Testis (tissue), 3 donors: ENCODE measurements around the gene PKD2L2. TPM values are rescaled to one million over a fixed set of nuclear protein-coding genes. Genes with fewer than 3 reads are reported as not detected.

Experiments
- DNase-seq: peaks from one replicate; pipeline ENCODE4 v3.0.0-alpha.2; 2019
- H3K27ac ChIP-seq, 2 donors: fragments of 200-600 bp; sonication (generic); one replicate each; pipeline ENCODE4 v1.5.1; 2019
- H3K27me3 ChIP-seq: fragments of 200-600 bp; sonication (generic); one replicate; pipeline ENCODE4 v1.5.1; 2019
- H3K36me3 ChIP-seq: fragments of 200-600 bp; sonication (generic); one replicate; pipeline ENCODE4 v1.5.1; 2017; ENCODE audit warnings: low read depth; ENCODE audit errors: missing control alignments
- H3K4me1 ChIP-seq: fragments of 200-600 bp; sonication (generic); one replicate; pipeline ENCODE4 v1.5.1; 2019
- H3K4me3 ChIP-seq, 2 donors: fragments of 200-600 bp; sonication (generic); one replicate each; pipeline ENCODE4 v1.5.1; 2017 to 2019
- H3K9me3 ChIP-seq: fragments of 200-600 bp; sonication (generic); one replicate; pipeline ENCODE4 v1.5.1; 2017
- POLR2A ChIP-seq: fragments of 450-650 bp; IDR thresholded peaks from one replicate; pipeline ENCODE4 v1.6.1; 2017; ENCODE audit warnings: antibody characterized with exemption, mild to moderate bottlenecking, moderate library complexity
- WGBS, 2 donors: methylation state at CpG; one replicate each; pipeline ENCODE4 v1.1.5; 2018; 5-methylcytosine and 5-hydroxymethylcytosine counted together
- intact Hi-C: fragments of 100-400 bp; cut with DNase I; formaldehyde crosslinking; loops from one replicate; pipeline ENCODE4 v1.15.1; 2023; ENCODE audit warnings: low total_unique reads
- polyA plus RNA-seq: library from polyadenylated mRNA; stranded (reverse); fragments of 350-450 nt; fragmentation: Illumina TruSeq; extraction: RNeasy Lipid Tissue Mini Kit (QIAGEN cat#74804); gene quantifications from one replicate; pipeline ENCODE4 v1.2.3, GENCODE V29; 2014; ENCODE audit warnings: low read depth, low replicate concordance; ENCODE audit not compliant: insufficient read depth
- total RNA-seq, 2 donors: library from RNA; depleted of rRNA; stranded (reverse); fragments of >200 nt; gene quantifications; one replicate each; pipeline ENCODE4 v1.2.3, GENCODE V29; 2016
- TF ChIP-seq, protein P1 (sequence below), 3 experiments: fragments of 450-650 bp in 2 of 3; fragments of 200-600 bp in 1 of 3; sonication (generic) in 1 of 3; IDR thresholded peaks; one replicate each; pipeline ENCODE4 v1.5.1; 2016 to 2019; ENCODE audit warnings: antibody characterized with exemption in 3 of 3, mild to moderate bottlenecking in 2 of 3, moderate library complexity in 1 of 3

PKD2L2 gene
- total and polyA plus RNA-seq, 3 donors from 2014 or later: 2.0 to 23.4 (median 7.4) TPM

DNA sequence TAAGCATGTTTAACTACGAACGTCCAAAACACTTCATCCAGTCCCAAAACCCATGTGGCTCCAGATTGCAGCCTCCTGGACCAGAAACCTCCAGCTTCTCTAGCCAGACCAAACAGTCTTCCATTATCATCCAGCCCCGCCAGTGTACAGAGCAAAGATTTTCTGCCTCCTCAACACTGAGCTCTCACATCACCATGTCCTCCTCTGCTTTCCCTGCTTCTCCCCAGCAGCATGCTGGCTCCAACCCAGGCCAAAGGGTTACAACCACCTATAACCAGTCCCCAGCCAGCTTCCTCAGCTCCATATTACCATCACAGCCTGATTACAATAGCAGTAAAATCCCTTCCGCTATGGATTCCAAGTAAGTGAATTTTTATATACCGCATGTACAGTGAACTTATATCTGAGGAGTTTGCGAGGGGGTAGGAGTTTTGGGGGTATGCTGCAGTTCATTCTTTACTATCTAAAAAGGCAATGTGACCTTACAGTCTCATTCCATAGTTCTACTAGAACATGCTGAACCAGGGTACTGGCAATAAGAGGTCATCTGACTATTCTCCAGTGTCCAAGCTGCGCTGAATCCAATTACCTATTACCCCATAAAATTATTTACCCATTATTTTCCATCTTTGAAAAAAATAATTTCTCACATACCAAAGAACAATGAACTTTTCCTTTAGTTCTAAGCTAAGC lies 18.5 kb upstream of the PKD2L2 start:
- Histone ChIP-seq H3K9me3 (no peaks in the 10 kb centered on the region), H3K36me3 (no peaks in the 10 kb centered on the region), H3K27me3 (no peaks in the 10 kb centered on the region), H3K27ac (no peak overlapping the region), H3K4me1 (no peaks in the 10 kb centered on the region), H3K4me3 (no peak overlapping the region)
- DNase-seq: no peak
- intact Hi-C loops: no loop called here
- 86 to 91% methylated on average over 7 of the region's 7 CpGs for WGBS, 2 donors
- TF ChIP-seq POLR2A: no peak
- TF ChIP-seq, protein P1, sequence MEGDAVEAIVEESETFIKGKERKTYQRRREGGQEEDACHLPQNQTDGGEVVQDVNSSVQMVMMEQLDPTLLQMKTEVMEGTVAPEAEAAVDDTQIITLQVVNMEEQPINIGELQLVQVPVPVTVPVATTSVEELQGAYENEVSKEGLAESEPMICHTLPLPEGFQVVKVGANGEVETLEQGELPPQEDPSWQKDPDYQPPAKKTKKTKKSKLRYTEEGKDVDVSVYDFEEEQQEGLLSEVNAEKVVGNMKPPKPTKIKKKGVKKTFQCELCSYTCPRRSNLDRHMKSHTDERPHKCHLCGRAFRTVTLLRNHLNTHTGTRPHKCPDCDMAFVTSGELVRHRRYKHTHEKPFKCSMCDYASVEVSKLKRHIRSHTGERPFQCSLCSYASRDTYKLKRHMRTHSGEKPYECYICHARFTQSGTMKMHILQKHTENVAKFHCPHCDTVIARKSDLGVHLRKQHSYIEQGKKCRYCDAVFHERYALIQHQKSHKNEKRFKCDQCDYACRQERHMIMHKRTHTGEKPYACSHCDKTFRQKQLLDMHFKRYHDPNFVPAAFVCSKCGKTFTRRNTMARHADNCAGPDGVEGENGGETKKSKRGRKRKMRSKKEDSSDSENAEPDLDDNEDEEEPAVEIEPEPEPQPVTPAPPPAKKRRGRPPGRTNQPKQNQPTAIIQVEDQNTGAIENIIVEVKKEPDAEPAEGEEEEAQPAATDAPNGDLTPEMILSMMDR (IDR thresholded peaks at IDR 0.05): no peak

DNA sequence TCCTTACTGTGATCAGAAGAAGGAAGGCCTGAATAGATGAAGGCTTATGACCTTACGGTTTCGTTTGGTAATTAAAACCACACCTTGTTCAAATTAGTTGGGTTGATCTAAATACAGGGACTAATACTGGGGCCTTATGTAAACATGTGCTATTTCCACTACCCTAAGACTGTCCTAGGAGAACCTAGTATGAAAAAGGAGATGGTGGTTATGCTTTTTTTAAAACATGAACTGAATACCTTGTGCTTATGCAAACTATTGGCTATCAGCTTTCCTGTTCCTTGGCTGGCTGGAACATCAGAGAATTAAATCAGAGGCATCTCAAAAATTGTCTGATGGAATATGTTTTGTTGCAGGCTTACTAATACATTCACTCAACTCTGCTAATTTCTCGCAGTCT lies 17.7 kb upstream of the PKD2L2 start:
- Histone ChIP-seq H3K27me3 (no peaks in the 10 kb centered on the region), H3K9me3 (no peaks in the 10 kb centered on the region), H3K36me3 (no peaks in the 10 kb centered on the region), H3K27ac (no peak overlapping the region), H3K4me1 (no peaks in the 10 kb centered on the region), H3K4me3 (no peak overlapping the region)
- WGBS, 2 donors: 95 to 97% methylated on average over 3 of the region's 3 CpGs
- TF ChIP-seq POLR2A: no peak
- TF ChIP-seq, protein P1 (IDR thresholded peaks at IDR 0.05): no peak
- intact Hi-C loops: no loop called here
- DNase-seq: no peak

DNA sequence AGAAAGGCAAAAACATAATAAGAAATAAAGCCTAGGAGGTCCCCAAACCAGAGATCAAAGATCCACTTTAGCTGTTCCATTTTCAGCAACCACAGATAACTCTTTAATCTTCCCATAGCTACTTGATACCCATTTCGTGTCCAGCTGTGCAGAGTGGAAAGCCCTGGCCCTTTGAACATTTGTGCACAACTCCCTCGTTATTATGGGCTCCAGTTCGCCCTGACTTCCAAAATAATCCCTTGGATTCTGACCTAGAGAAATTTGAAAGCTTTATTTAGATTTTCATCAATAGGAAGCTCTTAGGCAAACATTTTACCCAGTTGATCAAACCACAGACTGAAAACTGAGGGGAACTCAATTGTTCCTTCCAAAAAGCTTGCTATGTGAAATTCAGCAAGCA lies 16.8 kb upstream of the PKD2L2 start:
- Histone ChIP-seq H3K4me1 (no peaks in the 10 kb centered on the region), H3K36me3 (no peaks in the 10 kb centered on the region), H3K27me3 (no peaks in the 10 kb centered on the region), H3K9me3 (no peaks in the 10 kb centered on the region), H3K27ac (no peak overlapping the region), H3K4me3 (no peak overlapping the region)
- TF ChIP-seq POLR2A: no peak
- TF ChIP-seq, protein P1 (IDR thresholded peaks at IDR 0.05): no peak
- no peak for DNase-seq
- 82 to 88% methylated on average over 3 of the region's 3 CpGs for WGBS, 2 donors
- intact Hi-C loops: no loop called here

DNA sequence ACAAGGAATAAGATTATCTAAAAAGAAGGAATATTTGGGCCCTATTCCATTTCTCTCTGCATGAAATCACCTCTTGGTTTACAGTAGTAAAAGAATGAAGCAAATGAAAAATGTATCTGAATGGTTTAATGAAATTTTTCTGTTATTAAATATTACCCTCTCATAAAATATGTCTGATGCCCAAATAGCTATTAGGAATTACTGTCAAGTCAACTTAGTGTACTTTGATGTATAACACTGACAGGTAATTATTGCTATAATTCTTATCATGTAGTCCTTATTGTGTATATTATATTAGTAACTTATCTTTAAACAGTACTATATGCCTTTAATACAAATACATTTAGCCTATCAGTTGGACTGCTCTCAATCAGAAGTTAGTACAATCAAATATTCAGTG lies 13.2 kb upstream of the PKD2L2 start:
- Histone ChIP-seq H3K36me3 (no peaks in the 10 kb centered on the region), H3K27me3 (no peaks in the 10 kb centered on the region), H3K4me1 (no peaks in the 10 kb centered on the region), H3K27ac (no peak overlapping the region), H3K9me3 (no peaks in the 10 kb centered on the region), H3K4me3 (no peak overlapping the region)
- TF ChIP-seq, protein P1 (IDR thresholded peaks at IDR 0.05): no peak
- no peak for TF ChIP-seq POLR2A
- intact Hi-C loops: no loop called here
- no peak for DNase-seq

DNA sequence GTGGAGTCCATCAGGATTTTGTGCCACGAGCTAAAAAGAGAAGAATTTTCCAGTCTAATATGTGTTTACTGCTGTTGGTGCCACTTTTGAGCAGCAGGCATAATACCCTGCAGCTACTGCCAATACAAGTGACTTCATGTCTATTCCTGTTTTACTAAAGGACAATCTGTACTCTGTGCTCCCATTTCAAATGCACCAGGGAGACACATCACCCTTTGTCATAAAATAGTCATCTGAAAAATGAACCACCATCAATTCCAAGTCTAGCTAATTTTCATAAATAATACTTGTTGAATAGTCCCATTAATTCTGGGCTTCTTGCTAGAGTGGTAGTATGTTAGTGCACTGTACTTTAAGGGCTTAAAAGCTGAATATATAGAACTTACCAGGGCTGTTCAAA lies 8.9 kb upstream of the PKD2L2 start:
- WGBS, 2 donors: 67 to 91% methylated on average over 1 of the region's 1 CpG
- H3K27ac ChIP-seq: no peak overlapping the region
- DNase-seq: no peak
- no peaks in the 10 kb centered on the region for H3K27me3 ChIP-seq
- no peaks in the 10 kb centered on the region for H3K4me1 ChIP-seq
- intact Hi-C loops: no loop called here
- no peak overlapping the region for H3K4me3 ChIP-seq
- no peaks in the 10 kb centered on the region for H3K36me3 ChIP-seq
- TF ChIP-seq, protein P1 (IDR thresholded peaks at IDR 0.05): no peak
- no peak for TF ChIP-seq POLR2A
- no peaks in the 10 kb centered on the region for H3K9me3 ChIP-seq
